HCT116 (cell line): ENCODE measurements around the gene CFAP77. TPM values are rescaled to one million over a fixed set of nuclear protein-coding genes. Genes with fewer than 3 reads are reported as not detected.

ENCODE experiments used
- ATAC-seq: fragments of 200-7000 bp; cut with Tn5 transposase; 2 replicates; pipeline ENCODE4 v1.9.1; 2020; ENCODE audit warnings: mild to moderate bottlenecking, moderate library complexity
- BruUV-seq: library from RNA; stranded (reverse); fragments of 400-500 nt; replicated peaks from 2 replicates; lab custom pipeline; 2021; lab: Mats Ljungman, UMichigan
- CTCF ChIA-PET: fragments of 300-600 bp; sonication (Branson Sonifier 250); formaldehyde crosslinking; loops from one replicate; lab custom pipeline; 2021; ENCODE audit warnings: antibody characterized with exemption; lab: Charles Lee
- POLR2A ChIA-PET: fragments of 300-600, 350-600 bp; sonication (Branson Sonifier 250); formaldehyde crosslinking; loops from one replicate; lab custom pipeline; 2021; ENCODE audit warnings: antibody characterized with exemption; lab: Charles Lee
- RAD21 ChIA-PET, 2 experiments: fragments of 300-600 bp; sonication (Branson Sonifier 250); formaldehyde crosslinking; loops; one replicate each; lab custom pipeline; 2023; ENCODE audit warnings: low total read pairs in 2 of 2; ENCODE audit not compliant: uncharacterized antibody in 2 of 2, unreplicated experiment in 2 of 2, low non-redundant PET in 1 of 2; lab: Charles Lee
- DNase-seq: peaks from one replicate; pipeline ENCODE4 v3.0.0-alpha.2; 2010; ENCODE audit warnings: low read depth, low spot score
- H2AFZ ChIP-seq: fragments of 200-600 bp; shearing (Covaris generic), sonication (generic); 2 replicates; pipeline ENCODE4 v1.6.1; 2017; ENCODE audit warnings: low read depth, mixed run types, mixed read lengths, antibody characterized with exemption, low read length; ENCODE audit not compliant: poor library complexity, severe bottlenecking
- H3K27ac ChIP-seq: 2 replicates; pipeline ENCODE4 v1.5.1; 2012; ENCODE audit warnings: low read depth, low read length
- H3K27me3 ChIP-seq: fragments of 200-600 bp; sonication (generic); 2 replicates; pipeline ENCODE4 v1.6.1; 2016; ENCODE audit warnings: mixed run types, low read length, mixed read lengths; ENCODE audit not compliant: insufficient read depth
- H3K36me3 ChIP-seq, 2 experiments: fragments of 200-500 bp in 1 of 2; fragments of 200-600 bp in 1 of 2; sonication (Bioruptor generic) in 1 of 2; sonication (generic) in 1 of 2; 2 replicates each; pipeline versions ENCODE4 v1.5.1 to v1.6.1; 2014 to 2016; ENCODE audit warnings: low read length in 2 of 2, inconsistent platforms in 1 of 2, mixed read lengths in 1 of 2, mixed run types in 1 of 2; ENCODE audit not compliant: insufficient read depth in 2 of 2, control insufficient read depth in 1 of 2
- H3K4me1 ChIP-seq, 2 experiments: fragments of 200-600 bp in 1 of 2; sonication (generic) in 1 of 2; 2 replicates each; pipeline versions ENCODE4 v1.5.1 to v1.6.1; 2012 to 2017; ENCODE audit warnings: low read length in 2 of 2, inconsistent platforms in 1 of 2, mild to moderate bottlenecking in 1 of 2, mixed read lengths in 1 of 2, mixed run types in 1 of 2, moderate library complexity in 1 of 2; ENCODE audit not compliant: insufficient read depth in 2 of 2, control insufficient read depth in 1 of 2
- H3K4me2 ChIP-seq: fragments of 200-600 bp; sonication (generic); 2 replicates; pipeline ENCODE4 v1.6.1; 2017; ENCODE audit warnings: mixed run types, low read length, mixed read lengths
- H3K4me3 ChIP-seq, 2 experiments: fragments of 200-600 bp in 1 of 2; sonication (generic) in 1 of 2; replicated peaks in 1 of 2; 2 replicates each; pipeline ENCODE4 v1.5.1; 2011 to 2016; ENCODE audit warnings: low read length in 2 of 2, control low read depth in 1 of 2, low read depth in 1 of 2, mild to moderate bottlenecking in 1 of 2, mixed read lengths in 1 of 2, mixed run types in 1 of 2
- H3K79me2 ChIP-seq: fragments of 200-600 bp; sonication (generic); 2 replicates; pipeline ENCODE4 v1.6.1; 2017; ENCODE audit warnings: mild to moderate bottlenecking, mixed run types, low read length, moderate library complexity, mixed read lengths; ENCODE audit not compliant: insufficient read depth
- H3K9ac ChIP-seq: fragments of 200-600 bp; sonication (generic); 2 replicates; pipeline ENCODE4 v1.6.1; 2016; ENCODE audit warnings: low read length, mixed read lengths
- H3K9me2 ChIP-seq: fragments of 200-600 bp; sonication (generic), shearing (Covaris generic); 2 replicates; pipeline ENCODE4 v1.6.1; 2017; ENCODE audit warnings: mixed run types, mild to moderate bottlenecking, moderate library complexity; ENCODE audit not compliant: insufficient read depth
- H3K9me3 ChIP-seq, 2 experiments: fragments of 200-500 bp in 1 of 2; fragments of 200-600 bp in 1 of 2; sonication (Bioruptor generic) in 1 of 2; sonication (generic) in 1 of 2; 2 replicates each; pipeline ENCODE4 v1.6.1; 2014 to 2017; ENCODE audit warnings: low read length in 2 of 2, mixed read lengths in 2 of 2, inconsistent platforms in 1 of 2, low read depth in 1 of 2, mild to moderate bottlenecking in 1 of 2, mixed run types in 1 of 2, moderate library complexity in 1 of 2; ENCODE audit not compliant: control insufficient read depth in 1 of 2, insufficient read depth in 1 of 2
- H4K20me1 ChIP-seq: fragments of 200-600 bp; sonication (generic), shearing (Covaris generic); 2 replicates; pipeline ENCODE4 v1.6.1; 2017; ENCODE audit warnings: mixed run types, mild to moderate bottlenecking, moderate library complexity; ENCODE audit not compliant: insufficient read depth
- CBX3 ChIP-seq: IDR thresholded peaks from 2 replicates; pipeline ENCODE4 v1.6.1; 2012; ENCODE audit warnings: low read depth
- EZH2 ChIP-seq: fragments of 200-600 bp; sonication (generic); IDR thresholded peaks from 2 replicates; pipeline ENCODE4 v1.6.1; 2017; ENCODE audit warnings: antibody characterized with exemption, mixed run types
- SIN3A ChIP-seq: IDR thresholded peaks from 2 replicates; pipeline ENCODE4 v1.6.1; 2012; ENCODE audit warnings: low read depth
- SP1 ChIP-seq: IDR thresholded peaks from 2 replicates; pipeline ENCODE4 v1.6.1; 2012; ENCODE audit warnings: low read depth
- YY1 ChIP-seq: IDR thresholded peaks from 2 replicates; pipeline ENCODE4 v1.6.1; 2011; ENCODE audit warnings: low read length, low read depth, moderate library complexity, mild to moderate bottlenecking; ENCODE audit not compliant: insufficient replicate concordance; ENCODE audit errors: extremely low read depth
- ZNF274 ChIP-seq: fragments of 200-500 bp; sonication (Bioruptor generic); IDR thresholded peaks from 2 replicates; pipeline ENCODE4 v1.6.1; 2014; ENCODE audit warnings: mild to moderate bottlenecking, low read depth, low read length, inconsistent platforms
- intact Hi-C: fragments of 100-400 bp; cut with micrococcal nuclease; formaldehyde crosslinking; loops from 2 replicates; pipeline ENCODE4 v1.10.0; 2022
- total RNA-seq: library from RNA; stranded (reverse); gene quantifications from one replicate; pipeline ENCODE4 v1.2.1, GENCODE V29; 2021; ENCODE audit not compliant: unreplicated experiment
- TF ChIP-seq, protein P1 (sequence below): IDR thresholded peaks from 2 replicates; pipeline ENCODE4 v1.6.1; 2012
- TF ChIP-seq, protein P2 (sequence below), 3 experiments: fragments of 200-600 bp in 1 of 3; sonication (generic) in 1 of 3; IDR thresholded peaks in 2 of 3; conservative IDR thresholded peaks in 1 of 3; 2 replicates each; pipeline ENCODE4 v1.5.1; 2012 to 2017; ENCODE audit warnings: low read depth in 2 of 3, low read length in 2 of 3, antibody characterized with exemption in 1 of 3, borderline replicate concordance in 1 of 3, control low read depth in 1 of 3, mild to moderate bottlenecking in 1 of 3, mixed read lengths in 1 of 3, mixed run types in 1 of 3, moderate library complexity in 1 of 3; ENCODE audit not compliant: insufficient read depth in 1 of 3

The CFAP77 gene
- total RNA-seq, 1 experiment from 2014 or later: 0.98 TPM

DNA sequence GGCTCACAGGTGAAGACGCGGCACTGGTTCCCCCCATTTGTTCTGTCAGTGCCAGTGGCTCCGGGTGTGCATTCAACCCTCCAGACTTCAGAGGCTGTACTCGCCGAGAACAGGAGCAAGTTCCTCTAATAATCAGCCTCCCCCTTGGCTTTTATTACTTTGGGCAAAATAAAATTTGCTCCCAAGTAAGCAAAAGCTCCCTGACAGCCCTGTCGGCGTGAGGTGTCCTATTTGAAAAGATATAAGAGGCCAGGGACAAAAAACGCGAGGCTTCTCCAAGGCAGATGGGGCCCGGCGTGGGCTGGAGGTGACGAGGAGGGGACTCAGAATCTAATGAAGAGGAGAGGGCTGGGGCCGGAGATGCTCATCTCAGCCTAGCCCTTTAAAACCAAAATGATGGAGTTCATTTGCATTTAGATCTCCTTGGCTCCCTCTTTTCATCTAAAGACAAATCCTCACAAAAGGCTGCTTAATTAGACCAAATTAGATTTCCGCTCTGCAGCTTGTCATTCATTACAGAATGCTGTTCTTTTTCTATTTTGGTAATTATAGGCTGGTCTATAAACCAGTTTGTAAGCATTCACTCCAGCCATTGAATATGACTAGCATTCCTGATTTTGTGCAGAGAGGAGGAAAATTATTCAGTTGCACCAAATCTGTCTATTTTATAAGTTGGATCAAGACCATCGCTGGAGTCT lies 68.5 kb downstream of the CFAP77 start:
- Histone ChIP-seq H3K9me2 (no peaks in the 10 kb centered on the region), H3K27me3 (no peaks in the 10 kb centered on the region; the same call in 1 of the 2 replicates), H4K20me1 (no peaks in the 10 kb centered on the region), H3K79me2 (no peaks in the 10 kb centered on the region), H3K9me3 (no peaks in the 10 kb centered on the region), H3K27ac (no peak overlapping the region), H3K9ac (no peak overlapping the region), H3K4me1 (no peaks in the 10 kb centered on the region), H2AFZ (no peak overlapping the region), H3K4me3 (no peak overlapping the region), H3K36me3 (no peaks in the 10 kb centered on the region), H3K4me2 (no peak overlapping the region)
- TF ChIP-seq CBX3 (no peak), SP1 (no peak), SIN3A (no peak), YY1 (no peak), ZNF274 (no peak), EZH2 (no peak)
- TF ChIP-seq, protein P1, sequence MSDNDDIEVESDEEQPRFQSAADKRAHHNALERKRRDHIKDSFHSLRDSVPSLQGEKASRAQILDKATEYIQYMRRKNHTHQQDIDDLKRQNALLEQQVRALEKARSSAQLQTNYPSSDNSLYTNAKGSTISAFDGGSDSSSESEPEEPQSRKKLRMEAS: no peak
- TF ChIP-seq, protein P2, sequence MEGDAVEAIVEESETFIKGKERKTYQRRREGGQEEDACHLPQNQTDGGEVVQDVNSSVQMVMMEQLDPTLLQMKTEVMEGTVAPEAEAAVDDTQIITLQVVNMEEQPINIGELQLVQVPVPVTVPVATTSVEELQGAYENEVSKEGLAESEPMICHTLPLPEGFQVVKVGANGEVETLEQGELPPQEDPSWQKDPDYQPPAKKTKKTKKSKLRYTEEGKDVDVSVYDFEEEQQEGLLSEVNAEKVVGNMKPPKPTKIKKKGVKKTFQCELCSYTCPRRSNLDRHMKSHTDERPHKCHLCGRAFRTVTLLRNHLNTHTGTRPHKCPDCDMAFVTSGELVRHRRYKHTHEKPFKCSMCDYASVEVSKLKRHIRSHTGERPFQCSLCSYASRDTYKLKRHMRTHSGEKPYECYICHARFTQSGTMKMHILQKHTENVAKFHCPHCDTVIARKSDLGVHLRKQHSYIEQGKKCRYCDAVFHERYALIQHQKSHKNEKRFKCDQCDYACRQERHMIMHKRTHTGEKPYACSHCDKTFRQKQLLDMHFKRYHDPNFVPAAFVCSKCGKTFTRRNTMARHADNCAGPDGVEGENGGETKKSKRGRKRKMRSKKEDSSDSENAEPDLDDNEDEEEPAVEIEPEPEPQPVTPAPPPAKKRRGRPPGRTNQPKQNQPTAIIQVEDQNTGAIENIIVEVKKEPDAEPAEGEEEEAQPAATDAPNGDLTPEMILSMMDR (IDR thresholded peaks at IDR 0.05 in 2 of 3, conservative IDR thresholded peaks at IDR 0.05 in 1 of 3; ENCODE audit: borderline replicate concordance in 1 of 3, insufficient read depth in 1 of 3, low read depth in 2 of 3, low read length in 2 of 3): no peak
- ChIA-PET CTCF (no interaction called here), RAD21 (no interaction called here), POLR2A (no interaction called here)
- DNase-seq (no peak), ATAC-seq (no peak)
- BruUV-seq: no TSS peak
- intact Hi-C loops: no loop called here
